Ramos (cell line): ENCODE measurements around the gene PIAS4.

Experiments used
- in situ Hi-C: fragments of 300-500 bp; cut with MboI; formaldehyde crosslinking; loops from one replicate; pipeline ENCODE4 v1.14.3; 2022; ENCODE audit warnings: low sequenced_read_pairs; ENCODE audit not compliant: unreplicated experiment

PIAS4 gene

DNA sequence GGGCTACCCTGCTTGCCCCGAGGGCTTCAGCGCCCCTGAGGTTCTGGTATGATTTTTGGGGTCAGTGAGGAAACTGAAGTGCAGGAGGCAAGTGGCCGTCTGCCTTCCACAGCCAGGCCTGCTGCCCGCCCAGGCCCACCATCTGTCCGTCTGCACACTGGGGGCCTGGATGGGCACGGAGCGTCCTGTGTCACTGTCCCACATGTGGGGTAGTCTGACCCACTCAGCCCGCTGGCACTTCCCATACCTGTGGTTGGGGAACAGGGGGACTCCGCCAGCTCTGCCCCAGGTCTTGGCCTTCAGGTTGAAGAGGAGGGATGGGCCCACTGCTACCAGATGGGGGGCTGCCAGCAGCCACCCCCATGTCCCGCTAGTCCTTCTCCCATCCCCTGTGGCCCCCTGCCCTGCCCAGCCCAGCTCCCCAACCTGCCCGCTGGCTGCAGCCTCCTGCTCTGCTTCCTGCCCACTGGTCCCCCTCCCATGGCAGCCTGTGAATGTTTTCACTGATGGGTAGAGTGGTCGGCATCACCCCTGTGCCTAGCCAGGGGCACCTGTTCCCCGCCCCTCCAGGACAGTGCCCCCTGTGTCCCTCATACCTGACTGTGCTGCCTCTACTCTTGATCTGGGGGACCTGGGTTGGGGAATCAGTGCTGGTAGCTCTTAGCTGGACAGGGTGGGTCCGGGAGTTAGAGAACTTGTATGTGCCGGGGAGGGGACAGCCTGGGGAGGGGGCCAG is 9.5 kb downstream of the PIAS4 start:
- in situ Hi-C loops, result no loop called here

- in situ Hi-C loops, result no loop called here
These were observed 10.6 kb downstream of the PIAS4 start for GRCh38 chr19:4018140-4018613.

DNA sequence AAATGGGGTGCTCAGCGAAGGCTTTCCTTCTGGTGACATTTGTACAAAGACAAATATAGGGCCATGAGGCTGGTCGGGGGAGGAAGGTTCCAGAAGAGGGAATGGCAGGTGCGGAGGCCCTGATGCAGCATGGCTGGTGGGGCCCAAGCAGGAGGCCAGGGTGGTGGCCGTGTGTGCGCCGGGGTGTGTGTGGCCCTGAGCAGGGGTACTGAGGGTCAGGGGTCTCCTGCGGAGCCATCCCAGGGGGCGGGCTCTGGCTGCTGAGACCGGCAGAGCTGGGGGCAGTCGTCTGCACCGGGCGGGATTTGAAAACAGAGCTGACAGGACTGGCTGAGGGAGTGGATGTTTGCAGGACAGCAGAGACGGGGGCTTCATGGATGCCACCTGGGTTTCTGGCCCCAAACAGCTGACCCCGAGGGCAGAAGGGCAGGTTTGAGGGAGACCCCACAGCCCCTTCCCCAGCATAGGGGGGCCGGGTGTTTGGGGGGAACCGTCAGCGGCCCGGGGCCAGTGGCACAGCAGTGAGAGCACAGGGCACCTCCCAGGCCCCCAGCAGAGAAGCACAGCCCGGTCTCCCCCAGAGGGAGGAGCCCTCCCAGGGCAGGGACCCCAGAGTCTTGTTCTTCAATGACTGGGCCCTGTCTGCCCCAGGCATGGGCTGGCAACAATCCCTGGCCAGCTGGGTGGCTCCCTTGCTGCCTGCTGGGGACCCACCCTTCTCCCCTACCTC is 11.4 kb downstream of the PIAS4 start:
- in situ Hi-C loops, result no loop called here

DNA sequence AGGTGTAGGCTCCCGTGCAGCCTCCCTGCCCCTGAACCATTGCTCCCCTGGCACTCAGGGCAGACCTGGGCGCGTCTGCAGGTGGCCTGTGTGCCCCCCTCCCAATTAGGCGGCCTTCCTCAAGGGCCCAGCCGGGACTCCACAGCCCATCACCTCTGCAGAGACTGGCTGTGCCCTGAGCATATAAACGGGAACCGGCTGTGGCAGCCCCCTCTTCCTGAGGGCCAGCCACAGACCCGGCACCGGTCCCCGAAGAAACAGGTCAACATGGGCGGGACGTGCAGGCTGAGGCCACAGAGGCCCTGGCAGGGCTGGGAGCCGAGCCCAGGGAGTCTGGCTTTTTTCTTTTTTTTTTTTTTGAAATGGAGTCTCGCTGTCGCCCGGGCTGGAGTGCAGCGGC is 12.0 kb downstream of the PIAS4 start:
- in situ Hi-C loops, result no loop called here

DNA sequence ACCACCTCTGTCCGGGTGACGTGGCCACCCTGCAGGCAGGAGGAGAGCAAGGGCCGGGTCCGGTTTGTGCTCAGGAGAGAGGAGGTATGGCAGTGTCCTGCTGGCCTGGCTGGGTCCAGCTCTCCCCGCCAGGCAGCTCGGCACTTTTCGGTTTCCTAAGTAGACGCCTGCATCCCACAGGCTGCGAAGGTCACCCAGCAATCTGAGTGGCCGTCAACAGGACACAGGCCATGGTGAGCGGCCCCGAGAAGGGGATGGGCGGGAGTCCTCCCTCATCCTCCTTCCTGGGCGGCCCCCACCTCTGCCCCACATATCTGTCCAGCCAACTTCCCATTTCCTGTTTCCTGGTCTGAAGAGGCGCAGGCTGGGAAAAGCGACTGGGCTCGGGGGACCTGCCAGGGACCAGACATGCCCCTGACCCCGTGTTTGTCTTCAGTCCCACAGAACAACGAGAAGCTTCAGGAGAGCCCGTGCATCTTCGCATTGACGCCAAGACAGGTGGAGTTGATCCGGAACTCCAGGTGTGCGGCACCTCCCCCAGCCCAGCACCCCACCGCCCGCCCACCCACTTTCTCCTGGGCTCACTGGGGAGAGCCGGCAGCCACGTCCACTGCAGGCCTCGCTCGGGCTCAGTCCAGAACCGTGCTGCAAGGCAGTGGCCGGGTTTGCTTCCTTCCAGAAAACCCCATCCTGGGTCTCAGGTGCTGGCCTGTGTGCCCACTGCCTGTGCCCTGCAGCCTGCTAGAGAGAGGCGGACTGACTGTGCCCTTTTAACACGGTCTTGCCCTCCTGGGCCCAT is 16.3 kb downstream of the PIAS4 start:
- in situ Hi-C loops, result no loop called here

DNA sequence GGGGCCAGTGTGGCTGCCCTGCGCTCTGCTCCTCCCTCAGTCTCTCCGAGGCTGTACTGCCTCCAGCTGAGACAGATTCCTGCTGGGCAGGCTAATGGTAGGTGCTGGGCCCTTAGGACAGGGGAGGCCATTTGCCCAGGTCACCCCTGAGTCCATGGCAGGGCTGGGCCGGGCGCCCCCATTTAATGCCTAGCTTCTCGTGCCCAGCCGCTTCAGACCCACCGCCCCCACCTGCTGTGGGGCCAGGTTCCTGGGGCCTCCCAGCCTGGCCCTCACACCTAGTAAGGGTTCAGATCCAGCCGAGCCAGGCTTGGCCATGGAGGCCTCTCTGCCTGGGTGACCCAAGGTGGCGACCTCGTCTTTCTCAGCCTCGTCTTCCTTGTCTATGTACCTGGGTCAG is 17.8 kb downstream of the PIAS4 start:
- in situ Hi-C loops, result no loop called here

GRCh38 chr19:4027146-4027545 is 19.6 kb downstream of the PIAS4 start:
- in situ Hi-C loops, result no loop called here

GRCh38 chr19:4028334-4029246 is 21.1 kb downstream of the PIAS4 start:
- in situ Hi-C loops, result no loop called here

GRCh38 chr19:4029247-4029614 is 21.7 kb downstream of the PIAS4 start:
- in situ Hi-C loops, result no loop called here

- in situ Hi-C loops, result no loop called here
These were observed 23.0 kb downstream of the PIAS4 start for GRCh38 chr19:4030552-4030951.

GRCh38 chr19:4030981-4031380 is 23.4 kb downstream of the PIAS4 start:
- in situ Hi-C loops, result no loop called here

- in situ Hi-C loops, result no loop called here
These were observed 23.9 kb downstream of the PIAS4 start for GRCh38 chr19:4031420-4031819.

GRCh38 chr19:4032436-4032835 is 24.9 kb downstream of the PIAS4 start:
- in situ Hi-C loops, result no loop called here

DNA sequence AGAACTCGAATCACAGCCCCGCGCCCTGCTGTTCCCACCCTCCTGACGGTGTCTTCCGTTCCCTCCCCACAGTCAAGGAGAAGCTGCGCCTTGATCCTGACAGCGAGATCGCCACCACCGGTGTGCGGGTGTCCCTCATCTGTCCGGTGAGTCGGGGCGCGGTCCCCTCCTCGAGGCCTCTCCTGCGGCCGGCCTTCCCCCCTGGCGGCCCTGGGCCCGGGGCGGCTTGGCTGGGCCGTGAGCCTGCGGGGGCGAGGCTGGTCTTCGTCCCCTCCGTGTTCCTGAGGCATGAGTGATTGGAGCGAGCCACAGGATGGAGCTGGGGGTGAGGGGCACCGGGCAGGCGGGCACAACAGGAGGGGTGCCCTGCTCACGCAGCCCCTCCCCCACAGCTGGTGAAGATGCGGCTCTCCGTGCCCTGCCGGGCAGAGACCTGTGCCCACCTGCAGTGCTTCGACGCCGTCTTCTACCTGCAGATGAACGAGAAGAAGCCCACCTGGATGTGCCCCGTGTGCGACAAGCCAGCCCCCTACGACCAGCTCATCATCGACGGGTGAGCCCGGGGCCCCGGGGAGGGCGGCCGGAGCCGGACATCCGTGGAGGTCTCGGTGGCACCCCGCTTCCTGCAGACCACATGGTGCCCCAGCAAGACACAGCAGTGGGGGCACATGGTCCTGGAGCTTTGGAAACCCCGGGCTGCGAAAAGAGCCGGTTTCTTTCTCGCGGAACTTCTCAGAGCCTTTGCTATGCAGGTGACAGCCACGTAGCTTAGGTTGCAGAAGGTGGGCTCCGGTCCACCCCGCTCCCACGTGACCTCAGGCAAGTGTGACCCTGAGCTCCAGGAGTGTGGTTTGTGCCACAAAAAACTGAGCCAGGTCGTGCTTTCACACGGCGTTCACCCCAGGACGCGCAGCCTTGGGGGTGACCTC is 25.8 kb downstream of the PIAS4 start:
- in situ Hi-C loops, result no loop called here

DNA sequence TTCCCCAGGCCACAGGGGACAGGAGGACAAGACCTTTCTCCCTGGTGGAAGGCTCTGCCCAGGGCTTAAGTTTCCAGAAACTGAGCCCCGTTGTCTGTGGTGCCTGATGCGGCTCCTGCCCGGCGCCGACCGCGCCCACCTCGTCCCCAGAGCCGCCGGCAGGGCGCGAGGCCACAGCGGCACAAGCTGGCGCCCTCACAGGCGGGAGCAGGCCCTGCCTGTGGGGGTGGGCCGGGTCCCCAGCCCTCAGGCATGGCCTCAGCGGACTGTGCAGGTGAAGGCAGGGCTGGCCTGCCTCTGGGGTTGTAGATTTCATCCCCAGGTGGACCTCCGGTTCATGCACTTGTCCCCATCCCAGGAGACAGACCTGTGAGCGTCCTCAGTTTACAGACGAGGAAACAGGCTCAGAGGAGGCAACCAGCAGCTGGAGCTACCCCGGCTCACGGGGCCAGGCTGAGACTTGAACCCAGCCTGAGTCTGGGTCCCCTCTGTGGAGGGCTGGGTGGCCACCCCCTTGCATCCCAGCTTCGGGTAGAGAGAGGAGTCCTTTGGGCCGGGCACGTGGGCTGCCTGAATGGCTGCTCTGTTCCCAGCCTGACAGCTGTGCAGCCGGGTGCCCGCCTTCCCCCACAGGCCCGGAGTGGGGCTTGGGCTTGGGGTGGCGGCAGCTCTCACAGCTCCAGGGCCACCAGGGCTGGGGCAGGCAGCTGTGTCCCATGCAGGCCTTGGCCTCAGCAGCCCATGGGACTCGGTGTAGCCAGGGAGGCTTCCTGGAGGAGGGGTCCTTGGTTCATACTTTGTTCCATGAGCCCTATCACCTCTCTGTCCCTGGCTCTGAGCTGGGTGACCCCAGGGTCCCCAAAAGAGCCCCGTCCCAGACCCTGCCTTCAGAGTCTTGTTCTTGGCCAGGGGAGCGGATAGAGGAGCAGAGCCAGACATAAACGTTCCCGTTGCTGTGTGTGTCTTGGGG is 26.8 kb downstream of the PIAS4 start:
- in situ Hi-C loops, result no loop called here

DNA sequence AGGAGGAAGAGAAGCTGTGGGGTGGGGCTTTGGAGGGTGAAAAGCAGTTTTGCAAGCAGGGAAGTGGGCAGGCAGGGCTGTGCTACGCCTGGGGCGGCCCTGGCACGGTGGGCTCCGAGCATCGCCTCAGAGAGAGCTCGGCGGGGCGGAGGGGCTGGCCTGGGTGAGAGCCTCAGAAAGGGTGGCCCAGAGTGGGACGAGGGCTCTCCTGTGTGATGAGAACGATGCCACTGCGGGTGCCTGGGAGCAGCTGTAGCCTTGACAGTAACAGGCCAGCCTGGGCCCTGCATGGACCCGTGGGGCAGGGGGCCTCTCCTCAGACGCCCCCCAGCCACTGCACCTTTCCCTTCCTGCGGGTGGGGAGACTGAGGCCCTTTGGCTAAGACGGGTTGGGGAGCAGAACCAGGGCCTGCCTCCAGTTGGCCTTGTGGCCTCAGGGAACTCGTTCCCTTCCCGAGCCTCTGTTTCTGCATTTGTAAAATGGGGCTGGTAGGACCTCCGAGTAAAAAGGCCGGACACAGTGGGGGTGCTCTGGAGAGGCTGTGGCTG is 27.6 kb downstream of the PIAS4 start:
- in situ Hi-C loops, result no loop called here

DNA sequence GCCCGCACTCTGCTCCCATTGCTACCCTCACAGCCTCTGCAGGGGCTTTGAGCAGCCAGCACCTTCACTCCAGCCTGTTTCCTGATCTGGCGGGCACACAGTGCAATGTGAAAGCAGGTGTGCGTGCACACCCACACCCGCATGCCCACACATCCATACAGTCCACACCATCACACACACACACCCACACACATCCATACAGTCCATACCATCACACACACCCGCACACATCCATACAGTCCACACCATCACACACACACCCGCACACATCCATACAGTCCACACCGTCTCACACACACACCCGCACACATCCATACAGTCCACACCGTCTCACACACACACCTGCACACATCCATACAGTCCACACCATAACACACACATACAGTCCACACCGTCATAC is 28.0 kb downstream of the PIAS4 start:
- in situ Hi-C loops, result no loop called here
